SK-N-SH treated with all-trans-retinoic acid at 6 μM for 48 hours (cell line): ENCODE results near the gene KCNK1.
"Not testable (repeated sequence)": the region's sequence is repeated elsewhere in the genome, so short reads cannot be mapped to it uniquely, and the experiment has no call there.

ENCODE experiments used
- ATAC-seq: fragments of 200-7000 bp; cut with Tn5 transposase; 3 replicates; pipeline ENCODE4 v1.9.1; 2020; ENCODE audit warnings: mild to moderate bottlenecking, moderate library complexity
- ARNTL ChIP-seq: fragments of 450-650 bp; formaldehyde crosslinking; IDR thresholded peaks from 2 replicates; pipeline ENCODE4 v1.5.0; 2020; ENCODE audit warnings: low read depth, mild to moderate bottlenecking, moderate library complexity, borderline replicate concordance
- BACH2 ChIP-seq: fragments of 250-450 bp; sonication (Bioruptor Pico); IDR thresholded peaks from 2 replicates; pipeline ENCODE4 v1.9.0; 2021; ENCODE audit warnings: mild to moderate bottlenecking, borderline replicate concordance
- ESRRG ChIP-seq: fragments of 250-450 bp; sonication (Bioruptor Pico); IDR thresholded peaks from 2 replicates; pipeline ENCODE4 v1.6.1; 2021; ENCODE audit warnings: mild to moderate bottlenecking
- GLIS3 ChIP-seq: fragments of 250-450 bp; sonication (Bioruptor Pico); IDR thresholded peaks from 2 replicates; pipeline ENCODE4 v1.5.0; 2020; ENCODE audit warnings: mild to moderate bottlenecking, moderate library complexity
- ISL1 ChIP-seq: fragments of 250-450 bp; sonication (Bioruptor Pico); IDR thresholded peaks from 2 replicates; pipeline ENCODE4 v2.1.2; 2022; ENCODE audit warnings: mild to moderate bottlenecking, moderate library complexity
- OSR1 ChIP-seq: fragments of 250-450 bp; sonication (Bioruptor Pico); IDR thresholded peaks from 2 replicates; pipeline ENCODE4 v1.8.0; 2022; ENCODE audit warnings: moderate library complexity, mild to moderate bottlenecking, inconsistent platforms
- PPARA ChIP-seq: fragments of 250-450 bp; sonication (Bioruptor Pico); IDR thresholded peaks from 2 replicates; pipeline ENCODE4 v1.5.0; 2020; ENCODE audit warnings: mild to moderate bottlenecking, borderline replicate concordance
- SNAI2 ChIP-seq: fragments of 250-450 bp; sonication (Bioruptor Pico); IDR thresholded peaks from 2 replicates; pipeline ENCODE4 v1.5.0; 2020; ENCODE audit warnings: mild to moderate bottlenecking, moderate library complexity
- TCF4 ChIP-seq: fragments of 250-450 bp; sonication (Bioruptor Pico); IDR thresholded peaks from 2 replicates; pipeline ENCODE4 v1.8.0; 2021; ENCODE audit warnings: mild to moderate bottlenecking, moderate library complexity, borderline replicate concordance
- ZFP3 ChIP-seq: fragments of 250-450 bp; sonication (Bioruptor Pico); IDR thresholded peaks from 2 replicates; pipeline ENCODE4 v1.5.0; 2020; ENCODE audit warnings: mild to moderate bottlenecking, moderate library complexity
- ZFP30 ChIP-seq: fragments of 450-650 bp; formaldehyde crosslinking; IDR thresholded peaks from 2 replicates; pipeline ENCODE4 v1.5.0; 2022; ENCODE audit warnings: mild to moderate bottlenecking, moderate library complexity
- ZNF565 ChIP-seq: fragments of 450-650 bp; formaldehyde crosslinking; conservative IDR thresholded peaks from 2 replicates; pipeline ENCODE4 v1.5.0; 2020; ENCODE audit warnings: low read depth, mild to moderate bottlenecking, moderate library complexity
- ZNF70 ChIP-seq: fragments of 450-650 bp; formaldehyde crosslinking; IDR thresholded peaks from 2 replicates; pipeline ENCODE4 v1.5.0; 2020; ENCODE audit warnings: mild to moderate bottlenecking, moderate library complexity
- ZNF8 ChIP-seq: fragments of 450-650 bp; formaldehyde crosslinking; IDR thresholded peaks from 2 replicates; pipeline ENCODE4 v1.5.0; 2020; ENCODE audit warnings: mild to moderate bottlenecking, moderate library complexity
- TF ChIP-seq, protein P1 (sequence below): fragments of 250-450 bp; sonication (Bioruptor Pico); IDR thresholded peaks from 2 replicates; pipeline ENCODE4 v1.5.1; 2020; ENCODE audit warnings: low read depth, mild to moderate bottlenecking, moderate library complexity
- TF ChIP-seq, protein P2 (sequence below): fragments of 250-450 bp; sonication (Bioruptor Pico); IDR thresholded peaks from 2 replicates; pipeline ENCODE4 v1.5.0; 2020; ENCODE audit warnings: mild to moderate bottlenecking, moderate library complexity
- TF ChIP-seq, protein P3 (sequence below): fragments of 250-450 bp; sonication (Bioruptor Pico); IDR thresholded peaks from 2 replicates; pipeline ENCODE4 v1.5.1; 2021; ENCODE audit warnings: mild to moderate bottlenecking, moderate library complexity
- TF ChIP-seq, protein P4 (sequence below): fragments of 250-450 bp; sonication (Bioruptor Pico); IDR thresholded peaks from 2 replicates; pipeline ENCODE4 v1.8.0; 2020; ENCODE audit warnings: mild to moderate bottlenecking, moderate library complexity, borderline replicate concordance

The KCNK1 gene

DNA sequence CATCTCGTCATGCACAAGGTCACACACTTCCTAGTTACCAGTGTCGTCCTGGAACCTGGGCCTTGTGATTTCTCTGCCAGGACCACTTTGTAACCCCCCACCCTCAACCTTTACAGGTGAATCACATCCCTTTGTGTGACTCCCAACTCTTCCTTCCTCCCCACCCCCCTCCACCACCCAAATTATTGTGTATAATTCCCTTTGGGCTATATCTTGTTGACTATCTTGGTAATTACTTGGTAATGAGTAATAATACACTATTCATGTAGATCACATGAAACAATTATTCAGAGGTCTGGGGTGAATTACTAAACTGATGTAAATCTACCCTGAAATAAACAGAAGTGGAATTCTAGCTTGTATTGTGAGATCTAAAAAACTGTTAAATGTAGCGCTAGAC lies 1.7 kb downstream of the KCNK1 start (continued):
- TF ChIP-seq, protein P1, sequence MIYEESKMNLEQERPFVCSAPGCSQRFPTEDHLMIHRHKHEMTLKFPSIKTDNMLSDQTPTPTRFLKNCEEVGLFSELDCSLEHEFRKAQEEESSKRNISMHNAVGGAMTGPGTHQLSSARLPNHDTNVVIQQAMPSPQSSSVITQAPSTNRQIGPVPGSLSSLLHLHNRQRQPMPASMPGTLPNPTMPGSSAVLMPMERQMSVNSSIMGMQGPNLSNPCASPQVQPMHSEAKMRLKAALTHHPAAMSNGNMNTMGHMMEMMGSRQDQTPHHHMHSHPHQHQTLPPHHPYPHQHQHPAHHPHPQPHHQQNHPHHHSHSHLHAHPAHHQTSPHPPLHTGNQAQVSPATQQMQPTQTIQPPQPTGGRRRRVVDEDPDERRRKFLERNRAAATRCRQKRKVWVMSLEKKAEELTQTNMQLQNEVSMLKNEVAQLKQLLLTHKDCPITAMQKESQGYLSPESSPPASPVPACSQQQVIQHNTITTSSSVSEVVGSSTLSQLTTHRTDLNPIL (CRISPR knock-in tag), result no peak
- TF ChIP-seq, protein P2, sequence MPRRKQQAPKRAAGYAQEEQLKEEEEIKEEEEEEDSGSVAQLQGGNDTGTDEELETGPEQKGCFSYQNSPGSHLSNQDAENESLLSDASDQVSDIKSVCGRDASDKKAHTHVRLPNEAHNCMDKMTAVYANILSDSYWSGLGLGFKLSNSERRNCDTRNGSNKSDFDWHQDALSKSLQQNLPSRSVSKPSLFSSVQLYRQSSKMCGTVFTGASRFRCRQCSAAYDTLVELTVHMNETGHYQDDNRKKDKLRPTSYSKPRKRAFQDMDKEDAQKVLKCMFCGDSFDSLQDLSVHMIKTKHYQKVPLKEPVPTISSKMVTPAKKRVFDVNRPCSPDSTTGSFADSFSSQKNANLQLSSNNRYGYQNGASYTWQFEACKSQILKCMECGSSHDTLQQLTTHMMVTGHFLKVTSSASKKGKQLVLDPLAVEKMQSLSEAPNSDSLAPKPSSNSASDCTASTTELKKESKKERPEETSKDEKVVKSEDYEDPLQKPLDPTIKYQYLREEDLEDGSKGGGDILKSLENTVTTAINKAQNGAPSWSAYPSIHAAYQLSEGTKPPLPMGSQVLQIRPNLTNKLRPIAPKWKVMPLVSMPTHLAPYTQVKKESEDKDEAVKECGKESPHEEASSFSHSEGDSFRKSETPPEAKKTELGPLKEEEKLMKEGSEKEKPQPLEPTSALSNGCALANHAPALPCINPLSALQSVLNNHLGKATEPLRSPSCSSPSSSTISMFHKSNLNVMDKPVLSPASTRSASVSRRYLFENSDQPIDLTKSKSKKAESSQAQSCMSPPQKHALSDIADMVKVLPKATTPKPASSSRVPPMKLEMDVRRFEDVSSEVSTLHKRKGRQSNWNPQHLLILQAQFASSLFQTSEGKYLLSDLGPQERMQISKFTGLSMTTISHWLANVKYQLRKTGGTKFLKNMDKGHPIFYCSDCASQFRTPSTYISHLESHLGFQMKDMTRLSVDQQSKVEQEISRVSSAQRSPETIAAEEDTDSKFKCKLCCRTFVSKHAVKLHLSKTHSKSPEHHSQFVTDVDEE (CRISPR knock-in tag), result no peak
- TF ChIP-seq SNAI2 (CRISPR knock-in tag) (no peak), ZFP3 (CRISPR knock-in tag) (no peak), ZNF565 (CRISPR knock-in tag) (no peak)
- TF ChIP-seq, protein P3, sequence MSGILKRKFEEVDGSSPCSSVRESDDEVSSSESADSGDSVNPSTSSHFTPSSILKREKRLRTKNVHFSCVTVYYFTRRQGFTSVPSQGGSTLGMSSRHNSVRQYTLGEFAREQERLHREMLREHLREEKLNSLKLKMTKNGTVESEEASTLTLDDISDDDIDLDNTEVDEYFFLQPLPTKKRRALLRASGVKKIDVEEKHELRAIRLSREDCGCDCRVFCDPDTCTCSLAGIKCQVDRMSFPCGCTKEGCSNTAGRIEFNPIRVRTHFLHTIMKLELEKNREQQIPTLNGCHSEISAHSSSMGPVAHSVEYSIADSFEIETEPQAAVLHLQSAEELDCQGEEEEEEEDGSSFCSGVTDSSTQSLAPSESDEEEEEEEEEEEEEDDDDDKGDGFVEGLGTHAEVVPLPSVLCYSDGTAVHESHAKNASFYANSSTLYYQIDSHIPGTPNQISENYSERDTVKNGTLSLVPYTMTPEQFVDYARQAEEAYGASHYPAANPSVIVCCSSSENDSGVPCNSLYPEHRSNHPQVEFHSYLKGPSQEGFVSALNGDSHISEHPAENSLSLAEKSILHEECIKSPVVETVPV (CRISPR knock-in tag), result no peak

DNA sequence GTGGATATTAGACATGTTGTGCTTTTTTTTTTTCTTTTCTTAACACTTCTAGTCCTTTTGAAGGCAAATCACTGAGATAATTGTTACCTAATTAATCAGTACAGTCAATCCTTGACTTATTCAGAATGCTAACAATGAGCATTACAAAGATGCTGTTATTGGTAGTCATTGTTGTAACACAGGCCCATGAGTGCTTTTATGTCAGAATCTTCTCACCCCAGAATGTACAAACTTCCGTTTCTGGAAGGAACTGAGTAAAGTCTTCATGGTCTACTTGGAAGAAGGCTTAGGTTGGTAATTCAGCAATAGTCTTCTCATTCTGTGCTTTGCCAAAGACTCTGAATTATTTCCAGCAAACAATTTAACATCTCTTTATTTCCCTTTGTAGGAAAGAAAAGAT lies 3.1 kb downstream of the KCNK1 start:
- TF ChIP-seq OSR1 (CRISPR knock-in tag) (no peak), TCF4 (CRISPR knock-in tag) (no peak), ZNF8 (CRISPR knock-in tag) (no peak), BACH2 (CRISPR knock-in tag) (no peak), ISL1 (CRISPR knock-in tag) (no peak), ZFP30 (no peak), ZNF70 (CRISPR knock-in tag) (no peak), GLIS3 (CRISPR knock-in tag) (no peak)
- TF ChIP-seq, protein P1 (CRISPR knock-in tag), result no peak
- TF ChIP-seq, protein P3 (CRISPR knock-in tag), result no peak
- no peak for ATAC-seq

DNA sequence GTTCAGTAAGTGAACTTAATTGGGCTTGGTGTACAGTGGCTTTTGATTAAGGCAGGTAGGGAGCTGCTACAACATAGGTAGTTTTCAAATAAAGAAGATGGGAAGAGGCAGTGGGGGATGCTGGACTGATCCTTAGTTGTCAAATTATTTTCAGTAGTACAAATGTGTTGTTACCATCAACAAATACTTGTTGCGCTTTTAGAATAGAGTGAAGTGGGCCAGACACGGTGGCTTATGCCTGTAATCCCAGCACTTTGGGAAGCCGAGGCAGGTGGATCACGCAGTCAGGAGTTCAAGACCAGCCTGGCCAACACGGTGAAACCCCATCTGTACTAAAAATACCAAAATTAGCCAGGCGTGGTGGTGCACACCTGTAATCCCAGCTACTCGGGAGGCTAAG lies 5.5 kb downstream of the KCNK1 start:
- not testable (repeated sequence) for ATAC-seq

DNA sequence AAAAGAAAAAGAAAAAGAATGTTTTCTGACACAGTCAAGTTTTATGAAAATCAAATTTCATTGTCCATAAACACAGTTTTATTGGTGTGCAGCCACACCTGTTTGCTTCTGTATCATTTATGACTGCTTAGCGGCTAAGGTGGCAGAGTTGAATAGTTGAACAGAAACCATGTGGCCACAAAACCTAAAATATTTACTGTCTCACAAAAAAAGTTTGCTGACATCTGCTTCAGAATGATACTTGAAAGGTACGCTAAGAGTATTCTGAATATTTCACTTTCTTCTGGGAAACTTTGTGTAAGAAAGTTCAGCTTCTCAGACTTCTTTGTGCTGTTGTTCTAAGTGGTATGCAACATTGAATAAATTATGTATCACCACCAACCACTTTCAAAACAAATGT lies 6.2 kb downstream of the KCNK1 start:
- TF ChIP-seq, protein P4, sequence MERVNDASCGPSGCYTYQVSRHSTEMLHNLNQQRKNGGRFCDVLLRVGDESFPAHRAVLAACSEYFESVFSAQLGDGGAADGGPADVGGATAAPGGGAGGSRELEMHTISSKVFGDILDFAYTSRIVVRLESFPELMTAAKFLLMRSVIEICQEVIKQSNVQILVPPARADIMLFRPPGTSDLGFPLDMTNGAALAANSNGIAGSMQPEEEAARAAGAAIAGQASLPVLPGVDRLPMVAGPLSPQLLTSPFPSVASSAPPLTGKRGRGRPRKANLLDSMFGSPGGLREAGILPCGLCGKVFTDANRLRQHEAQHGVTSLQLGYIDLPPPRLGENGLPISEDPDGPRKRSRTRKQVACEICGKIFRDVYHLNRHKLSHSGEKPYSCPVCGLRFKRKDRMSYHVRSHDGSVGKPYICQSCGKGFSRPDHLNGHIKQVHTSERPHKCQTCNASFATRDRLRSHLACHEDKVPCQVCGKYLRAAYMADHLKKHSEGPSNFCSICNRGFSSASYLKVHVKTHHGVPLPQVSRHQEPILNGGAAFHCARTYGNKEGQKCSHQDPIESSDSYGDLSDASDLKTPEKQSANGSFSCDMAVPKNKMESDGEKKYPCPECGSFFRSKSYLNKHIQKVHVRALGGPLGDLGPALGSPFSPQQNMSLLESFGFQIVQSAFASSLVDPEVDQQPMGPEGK (CRISPR knock-in tag), result no peak
- TF ChIP-seq ZNF565 (CRISPR knock-in tag), result no peak
- no peak for TF ChIP-seq ESRRG (CRISPR knock-in tag)
- TF ChIP-seq ARNTL (CRISPR knock-in tag), result no peak
- TF ChIP-seq ZFP30, result no peak
- TF ChIP-seq, protein P3 (CRISPR knock-in tag), result no peak
- TF ChIP-seq GLIS3 (CRISPR knock-in tag), result no peak
- no peak for TF ChIP-seq ZFP3 (CRISPR knock-in tag)
- TF ChIP-seq BACH2 (CRISPR knock-in tag), result no peak
- TF ChIP-seq PPARA (CRISPR knock-in tag), result no peak
- no peak for ATAC-seq
